GM21786 (cell line): ENCODE data around the gene RIMBP3C.
"Not testable (repeated sequence)": the region's sequence is repeated elsewhere in the genome, so short reads cannot be mapped to it uniquely, and the experiment has no call there.

ENCODE experiments used
- ATAC-seq: cut with Tn5 transposase; IDR thresholded peaks from one replicate; pipeline ENCODE4 v1.9.1; 2021; ENCODE audit not compliant: unreplicated experiment

Gene RIMBP3C

GRCh38 chr22:21532863-21533648 is 18.2 kb downstream of the RIMBP3C start:
- not testable (repeated sequence) for ATAC-seq

- not testable (repeated sequence) for ATAC-seq
These were observed 19.7 kb downstream of the RIMBP3C start for GRCh38 chr22:21531525-21531924.

DNA sequence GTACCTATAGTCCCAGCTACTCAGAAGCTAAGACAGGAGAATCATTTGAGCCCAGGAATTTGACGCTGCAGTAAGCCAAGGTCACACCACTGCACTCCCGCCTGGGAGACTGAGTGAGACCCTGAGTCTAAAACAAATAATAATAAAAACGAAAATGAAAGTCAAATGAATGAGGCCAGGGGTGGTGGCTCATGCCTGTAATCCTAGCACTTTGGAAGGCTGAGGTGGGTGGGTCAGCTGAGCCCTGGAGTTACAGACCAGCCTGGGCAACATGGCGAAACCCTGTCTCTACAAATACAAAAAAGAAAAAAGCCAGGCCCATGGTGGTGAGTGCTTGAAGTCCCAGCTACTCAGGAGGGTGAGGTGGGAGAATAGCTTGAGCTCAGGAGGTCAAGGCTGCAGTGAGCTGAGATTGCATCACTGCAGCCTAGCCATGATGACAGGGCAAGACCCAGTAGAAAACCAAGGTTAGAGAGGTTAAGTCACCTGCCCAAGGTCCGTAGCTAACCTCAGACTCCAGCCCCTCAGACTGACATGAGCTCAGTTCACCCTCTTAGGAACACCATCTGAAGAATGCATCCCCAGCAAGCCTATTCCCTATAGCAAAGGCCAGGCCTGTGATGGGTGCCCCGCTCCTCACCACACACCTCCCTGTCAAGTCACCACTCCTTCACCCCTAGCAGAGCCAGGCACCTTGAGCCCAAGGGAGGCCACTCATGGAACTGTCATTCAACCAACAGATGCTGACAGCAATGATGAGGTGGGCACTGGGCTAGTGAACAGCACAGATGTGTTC is 24.4 kb downstream of the RIMBP3C start:
- not testable (repeated sequence) for ATAC-seq

- peak; percentile 65 for ATAC-seq
These were observed 34.1 kb downstream of the RIMBP3C start for GRCh38 chr22:21516970-21517764.

GRCh38 chr22:21516522-21516921 is 34.7 kb downstream of the RIMBP3C start:
- ATAC-seq: not testable (repeated sequence)

- not testable (repeated sequence) for ATAC-seq
These were observed 36.0 kb downstream of the RIMBP3C start for GRCh38 chr22:21515234-21515633.

GRCh38 chr22:21514117-21514516 is 37.1 kb downstream of the RIMBP3C start:
- not testable (repeated sequence) for ATAC-seq

- not testable (repeated sequence) for ATAC-seq
These were observed 39.2 kb downstream of the RIMBP3C start for GRCh38 chr22:21512022-21512421.

DNA sequence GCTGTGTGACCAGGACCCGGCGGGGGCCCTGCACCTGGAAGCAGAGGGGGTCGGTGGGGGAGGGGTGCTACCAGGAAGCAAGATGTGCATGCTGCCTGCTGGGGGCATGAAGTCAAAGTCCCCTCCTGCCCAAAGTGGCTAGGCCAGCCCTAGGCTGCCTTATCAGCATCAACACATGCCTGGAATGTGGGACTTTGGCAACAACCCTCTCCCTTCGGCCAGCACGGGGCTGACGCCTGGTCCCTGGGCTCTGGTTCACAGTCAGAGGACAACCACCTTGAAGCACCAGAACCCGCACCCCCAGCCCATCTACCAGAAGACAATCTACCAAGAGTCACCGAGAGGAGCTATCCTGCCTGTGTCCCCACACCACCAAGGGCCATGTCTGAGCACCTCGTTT is 40.9 kb downstream of the RIMBP3C start:
- not testable (repeated sequence) for ATAC-seq

DNA sequence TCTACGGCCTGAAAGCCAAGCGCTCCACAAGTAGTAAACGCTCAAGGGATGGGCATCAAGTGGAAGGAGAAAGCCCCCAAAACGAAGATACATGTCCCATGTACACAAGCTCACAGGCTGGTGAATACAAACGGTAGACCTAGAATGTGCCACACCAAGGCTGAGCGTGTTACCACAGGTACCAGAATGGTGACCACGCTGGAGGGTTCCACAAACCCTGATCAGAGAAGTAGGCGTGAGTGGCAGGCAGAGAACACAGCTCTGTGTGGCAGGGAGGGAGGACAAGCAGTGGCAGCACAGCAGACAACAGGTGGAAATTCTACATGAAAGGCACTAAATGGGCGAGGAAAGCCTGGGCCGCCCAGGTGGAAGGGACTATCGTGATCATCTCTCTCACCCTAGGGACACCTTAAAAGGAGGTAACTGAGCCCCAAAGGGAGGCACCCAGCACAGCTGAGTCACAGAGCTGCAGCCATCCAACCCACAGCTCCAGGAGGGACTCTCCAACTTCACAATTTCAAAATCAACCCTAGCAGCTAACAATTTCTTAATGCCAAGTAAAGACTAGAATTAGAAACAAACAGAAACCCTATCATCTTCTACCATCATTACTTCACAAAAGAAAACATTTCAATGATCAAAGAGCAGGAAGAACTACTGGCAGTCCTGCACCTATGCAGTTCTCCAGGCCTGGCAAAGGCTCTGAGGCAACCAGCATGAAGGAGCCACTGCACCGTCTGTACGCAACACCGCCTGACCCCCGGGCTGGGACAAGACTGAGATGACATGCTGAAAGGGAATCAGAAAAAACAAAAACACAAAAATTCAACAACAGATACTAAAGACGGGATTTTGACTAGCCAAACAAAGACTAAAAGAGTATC is 51.4 kb downstream of the RIMBP3C start:
- ATAC-seq: not testable (repeated sequence)

GRCh38 chr22:21498489-21498888 is 52.8 kb downstream of the RIMBP3C start:
- ATAC-seq: not testable (repeated sequence)

DNA sequence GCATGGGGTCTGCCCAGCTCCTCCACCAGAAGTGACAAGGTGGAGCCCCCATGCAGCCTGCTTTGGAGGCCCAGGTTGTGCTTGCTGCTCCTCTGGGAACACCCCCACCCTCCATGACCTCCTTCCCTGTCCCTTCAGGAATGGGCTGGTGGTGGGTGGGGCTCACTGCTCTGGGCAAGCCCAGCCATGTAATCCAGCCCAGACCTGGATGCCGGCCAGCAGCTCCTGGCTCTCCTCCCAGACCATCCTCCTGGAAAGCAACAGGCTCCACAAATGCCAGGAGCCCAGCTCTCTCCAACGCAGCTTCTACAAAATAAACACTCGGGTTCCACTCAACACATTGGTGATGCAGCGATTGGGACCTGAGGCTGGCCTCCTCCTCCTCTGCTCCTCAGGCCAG is 53.3 kb downstream of the RIMBP3C start:
- not testable (repeated sequence) for ATAC-seq
